Prostate gland (tissue), 2 donors: Measurements from ENCODE around the gene TMSB10. TPM values are rescaled to one million over a fixed set of nuclear protein-coding genes. Genes with fewer than 3 reads are reported as not detected.

Experiments used
- DNase-seq: peaks from one replicate; pipeline ENCODE4 v3.0.0-alpha.2; 2019; ENCODE audit warnings: low spot score
- H3K27ac ChIP-seq, 2 donors: fragments of 200-600 bp; sonication (generic); 2 replicates each; pipeline ENCODE4 v1.5.1; 2017 to 2019
- H3K27me3 ChIP-seq: fragments of 200-600 bp; sonication (generic); replicated peaks from 2 replicates; pipeline ENCODE4 v1.5.1; 2019; ENCODE audit not compliant: insufficient read depth
- H3K36me3 ChIP-seq, 2 donors: fragments of 200-600 bp; sonication (generic); 1 replicate in 1 of 2; 2 replicates in 1 of 2; pipeline versions ENCODE4 v1.5.1 to v1.8.1; 2017 to 2019
- H3K4me1 ChIP-seq: fragments of 200-600 bp; sonication (generic); replicated peaks from 2 replicates; pipeline ENCODE4 v1.5.1; 2019
- H3K4me3 ChIP-seq, 2 donors: fragments of 200-600 bp; sonication (generic); 2 replicates each; pipeline ENCODE4 v1.5.1; 2017 to 2019
- H3K9me3 ChIP-seq: fragments of 200-600 bp; sonication (generic); 2 replicates; pipeline ENCODE4 v1.5.1; 2017
- CTCF ChIP-seq, 4 experiments: fragments of 200-600 bp in 2 of 4; fragments of 450-650 bp in 2 of 4; sonication (generic) in 2 of 4; IDR thresholded peaks; 1 replicate in 3 of 4; 2 replicates in 1 of 4; pipeline ENCODE4 v1.5.1; 2016 to 2019; ENCODE audit warnings: antibody characterized with exemption in 4 of 4, mild to moderate bottlenecking in 2 of 4, moderate library complexity in 2 of 4
- POLR2A ChIP-seq: fragments of 450-650 bp; IDR thresholded peaks from one replicate; pipeline ENCODE4 v1.6.1; 2016; ENCODE audit warnings: antibody characterized with exemption, mild to moderate bottlenecking
- POLR2AphosphoS5 ChIP-seq: sonication (generic); formaldehyde crosslinking; IDR thresholded peaks from one replicate; pipeline ENCODE4 v1.6.1; 2017; ENCODE audit warnings: antibody characterized with exemption
- WGBS: methylation state at CpG from one replicate; pipeline ENCODE4 v1.1.5; 2018; 5-methylcytosine and 5-hydroxymethylcytosine counted together
- intact Hi-C: fragments of 100-400 bp; cut with DNase I; formaldehyde crosslinking; loops from one replicate; pipeline ENCODE4 v1.14.2; 2022
- total RNA-seq, 2 donors: library from RNA; depleted of rRNA; stranded (reverse); fragments of >200 nt; gene quantifications; one replicate each; pipeline ENCODE4 v1.1.0, GENCODE V29; 2016

Gene TMSB10
- total RNA-seq, 2 donors from 2014 or later, result 1,100 to 3,014 TPM

GRCh38 chr2:84899304-84900204 is 5.9 kb upstream of the TMSB10 start:
- 88% methylated on average over 8 of the region's 8 CpGs for WGBS
- TF ChIP-seq CTCF (IDR thresholded peaks at IDR 0.05) (no peak), POLR2AphosphoS5 (no peak), POLR2A (no peak)
- intact Hi-C loops, result no loop called here
- Histone ChIP-seq H3K36me3 (no peaks in the 10 kb centered on the region), H3K4me1 (no peaks in the 10 kb centered on the region), H3K27ac (no peak overlapping the region), H3K4me3 (no peak overlapping the region), H3K9me3 (no peaks in the 10 kb centered on the region), H3K27me3 (no peaks in the 10 kb centered on the region)
- no peak for DNase-seq

- H3K4me1 ChIP-seq, result no peaks in the 10 kb centered on the region
- DNase-seq, result no peak
- no peaks in the 10 kb centered on the region for H3K9me3 ChIP-seq
- no peak overlapping the region for H3K4me3 ChIP-seq
- intact Hi-C loops, result no loop called here
- H3K27me3 ChIP-seq, result no peaks in the 10 kb centered on the region
- TF ChIP-seq POLR2AphosphoS5 (no peak), POLR2A (no peak), CTCF (IDR thresholded peaks at IDR 0.05) (no peak)
- no peak overlapping the region for H3K27ac ChIP-seq
- WGBS, result 84% methylated on average over 1 of the region's 1 CpG
- H3K36me3 ChIP-seq, result no peaks in the 10 kb centered on the region
These were observed 4.5 kb upstream of the TMSB10 start for GRCh38 chr2:84900971-84901370.

GRCh38 chr2:84901593-84902120 is 3.8 kb upstream of the TMSB10 start:
- Histone ChIP-seq H3K4me3 (no peak overlapping the region), H3K27ac (no peak overlapping the region), H3K36me3 (no peaks in the 10 kb centered on the region), H3K4me1 (no peaks in the 10 kb centered on the region), H3K9me3 (no peaks in the 10 kb centered on the region), H3K27me3 (no peaks in the 10 kb centered on the region)
- WGBS, result 83% methylated on average over 2 of the region's 2 CpGs
- DNase-seq, result no peak
- intact Hi-C loops, result no loop called here
- no peak for TF ChIP-seq CTCF (IDR thresholded peaks at IDR 0.05)
- TF ChIP-seq POLR2A, result no peak
- no peak for TF ChIP-seq POLR2AphosphoS5

- H3K36me3 ChIP-seq, result no peaks in the 10 kb centered on the region
- DNase-seq, result no peak
- WGBS, result over 99% methylated on average over 4 of the region's 4 CpGs
- intact Hi-C loops, result no loop called here
- H3K4me1 ChIP-seq, result no peaks in the 10 kb centered on the region
- H3K27me3 ChIP-seq, result no peaks in the 10 kb centered on the region
- no peak overlapping the region for H3K4me3 ChIP-seq
- no peak overlapping the region for H3K27ac ChIP-seq
- H3K9me3 ChIP-seq, result no peaks in the 10 kb centered on the region
- no peak for TF ChIP-seq CTCF (IDR thresholded peaks at IDR 0.05)
- TF ChIP-seq POLR2AphosphoS5, result no peak
- TF ChIP-seq POLR2A, result no peak
These were observed 2.9 kb upstream of the TMSB10 start for GRCh38 chr2:84902526-84902925.

GRCh38 chr2:84904151-84904550 is 1.3 kb upstream of the TMSB10 start:
- H3K9me3 ChIP-seq, result no peaks in the 10 kb centered on the region
- H3K4me3 ChIP-seq, result no peak overlapping the region
- WGBS, result 76% methylated on average over 9 of the region's 9 CpGs
- DNase-seq, result no peak
- H3K36me3 ChIP-seq, result no peaks in the 10 kb centered on the region
- H3K27me3 ChIP-seq, result no peaks in the 10 kb centered on the region
- TF ChIP-seq POLR2AphosphoS5 (no peak), CTCF (IDR thresholded peaks at IDR 0.05) (no peak), POLR2A (no peak)
- H3K27ac ChIP-seq, result no peak overlapping the region
- no peaks in the 10 kb centered on the region for H3K4me1 ChIP-seq
- intact Hi-C loops, result no loop called here
